Ectodermal cell (in vitro differentiated cells): ENCODE results near the gene BEND6.
"Not testable (repeated sequence)": the region's sequence is repeated elsewhere in the genome, so short reads cannot be mapped to it uniquely, and the experiment has no call there.

Experiments
- H3K27ac ChIP-seq: 2 replicates; pipeline ENCODE4 v1.7.0; 2013; ENCODE audit warnings: mild to moderate bottlenecking, low read depth, low read length; ENCODE audit not compliant: insufficient read depth, poor library complexity, severe bottlenecking
- H3K27me3 ChIP-seq: 2 replicates; pipeline ENCODE4 v1.7.0; 2013; ENCODE audit warnings: mild to moderate bottlenecking, low read length; ENCODE audit not compliant: insufficient read depth, control insufficient read depth, poor library complexity, severe bottlenecking
- H3K36me3 ChIP-seq: one replicate; pipeline ENCODE4 v1.7.0; 2013; ENCODE audit warnings: low read length; ENCODE audit not compliant: control insufficient read depth, insufficient read depth
- H3K4me1 ChIP-seq: one replicate; pipeline ENCODE4 v1.7.0; 2013; ENCODE audit warnings: low read length; ENCODE audit not compliant: control insufficient read depth, insufficient read depth
- H3K4me3 ChIP-seq: 2 replicates; pipeline ENCODE4 v1.7.0; 2013; ENCODE audit warnings: low read depth, low read length, control low read depth; ENCODE audit not compliant: insufficient read depth
- H3K9me3 ChIP-seq: 2 replicates; pipeline ENCODE4 v1.7.0; 2013; ENCODE audit warnings: mild to moderate bottlenecking, low read length, moderate library complexity; ENCODE audit not compliant: control insufficient read depth
- WGBS, 2 experiments: methylation state at CpG; one replicate each; pipeline ENCODE4 v1.1.7; 2013; ENCODE audit warnings: missing lambda C conversion rate in 2 of 2; 5-methylcytosine and 5-hydroxymethylcytosine counted together

BEND6 gene

GRCh38 chr6:57044568-57044967 is 89.7 kb downstream of the BEND6 start:
- Histone ChIP-seq H3K4me3 (no peak overlapping the region), H3K27me3 (no peaks in the 10 kb centered on the region), H3K9me3 (peaks cover 2% of the 10 kb centered on the region), H3K4me1 (peaks cover 5% of the 10 kb centered on the region), H3K36me3 (no peaks in the 10 kb centered on the region), H3K27ac (no peak overlapping the region)
- 100% methylated on average over 1 to 2 of the region's 2 CpGs for WGBS, 2 experiments

- H3K4me1 ChIP-seq, H3K9me3 ChIP-seq, H3K36me3 ChIP-seq, H3K27me3 ChIP-seq: not testable (repeated sequence)
- WGBS, 2 experiments = 1% methylated on average over 40 to 42 of the region's 78 CpGs
- Histone ChIP-seq H3K27ac (peak within 1 kb of the TSS; percentile 85), H3K4me3 (peak within 1 kb of the TSS; percentile 56)
Measured at GRCh38 chr6:57046332-57047256, 91.7 kb downstream of the BEND6 start, which contains the start of gene KIAA1586. Gene KIAA1586, plus strand, starts transcription at chr6:57046693. Its CDS starts 63 bp downstream, at chr6:57046756.

- H3K36me3 ChIP-seq = peaks cover 12% of the 10 kb centered on the region
- H3K27me3 ChIP-seq, H3K9me3 ChIP-seq, H3K27ac ChIP-seq, H3K4me3 ChIP-seq, H3K4me1 ChIP-seq: not testable (repeated sequence)
- WGBS, 2 experiments = no CpG with 5 or more reads among the region's 5 CpGs
Measured at GRCh38 chr6:57047257-57047585, 92.3 kb downstream of the BEND6 start.

- not testable (repeated sequence) for H3K27ac ChIP-seq, H3K27me3 ChIP-seq, H3K4me1 ChIP-seq, H3K9me3 ChIP-seq
- Histone ChIP-seq H3K4me3 (peak overlapping the region; percentile 23), H3K36me3 (peaks cover 16% of the 10 kb centered on the region)
- WGBS, 2 experiments = 73 to 79% methylated on average over 5 of the region's 6 CpGs
Measured at GRCh38 chr6:57047859-57048258, 93.0 kb downstream of the BEND6 start.

- Histone ChIP-seq H3K9me3 (peaks cover 2% of the 10 kb centered on the region), H3K27ac (no peak overlapping the region), H3K4me1 (peaks cover 5% of the 10 kb centered on the region), H3K27me3 (no peaks in the 10 kb centered on the region), H3K4me3 (peak overlapping the region; percentile 23), H3K36me3 (peaks cover 17% of the 10 kb centered on the region)
- WGBS, 2 experiments = 88% methylated on average over 5 of the region's 5 CpGs
Measured at GRCh38 chr6:57048577-57048976, 93.7 kb downstream of the BEND6 start.

GRCh38 chr6:57063847-57064246 is 108.9 kb downstream of the BEND6 start:
- H3K27me3 ChIP-seq = no peaks in the 10 kb centered on the region
- H3K27ac ChIP-seq = no peak overlapping the region
- H3K4me3 ChIP-seq = no peak overlapping the region
- H3K4me1 ChIP-seq = no peaks in the 10 kb centered on the region
- no peaks in the 10 kb centered on the region for H3K9me3 ChIP-seq
- 84 to 87% methylated on average over 1 to 2 of the region's 3 CpGs for WGBS, 2 experiments
- no peaks in the 10 kb centered on the region for H3K36me3 ChIP-seq

- Histone ChIP-seq H3K4me3 (no peak overlapping the region), H3K27ac (no peak overlapping the region), H3K9me3 (no peaks in the 10 kb centered on the region), H3K27me3 (no peaks in the 10 kb centered on the region), H3K36me3 (no peaks in the 10 kb centered on the region), H3K4me1 (no peaks in the 10 kb centered on the region)
- 86 to 100% methylated on average over 1 of the region's 1 CpG for WGBS, 2 experiments
Measured at GRCh38 chr6:57064809-57065208, 109.9 kb downstream of the BEND6 start.

- no peaks in the 10 kb centered on the region for H3K4me1 ChIP-seq
- WGBS, 2 experiments = 86 to 100% methylated on average over 1 of the region's 1 CpG
Measured at GRCh38 chr6:57068061-57068460, 113.2 kb downstream of the BEND6 start.

GRCh38 chr6:57069228-57069627 is 114.3 kb downstream of the BEND6 start:
- Histone ChIP-seq H3K4me3 (no peak overlapping the region), H3K27me3 (no peaks in the 10 kb centered on the region), H3K36me3 (no peaks in the 10 kb centered on the region), H3K4me1 (no peaks in the 10 kb centered on the region), H3K9me3 (no peaks in the 10 kb centered on the region), H3K27ac (no peak overlapping the region)
- 89 to 90% methylated on average over 4 of the region's 4 CpGs for WGBS, 2 experiments

More at GRCh38 chr6:57068061-57068460, 113.2 kb downstream of the BEND6 start:
- Histone ChIP-seq H3K27me3 (no peaks in the 10 kb centered on the region), H3K9me3 (no peaks in the 10 kb centered on the region), H3K4me3 (no peak overlapping the region), H3K36me3 (no peaks in the 10 kb centered on the region), H3K27ac (no peak overlapping the region)

- Histone ChIP-seq H3K4me3 (no peak overlapping the region), H3K36me3 (no peaks in the 10 kb centered on the region), H3K4me1 (no peaks in the 10 kb centered on the region), H3K9me3 (no peaks in the 10 kb centered on the region), H3K27me3 (no peaks in the 10 kb centered on the region), H3K27ac (no peak overlapping the region)
- 69 to 72% methylated on average over 9 of the region's 9 CpGs for WGBS, 2 experiments
Measured at GRCh38 chr6:57069920-57070331, 115.0 kb downstream of the BEND6 start.
